ENCODE results near the gene RALB.

Gene RALB

DNA sequence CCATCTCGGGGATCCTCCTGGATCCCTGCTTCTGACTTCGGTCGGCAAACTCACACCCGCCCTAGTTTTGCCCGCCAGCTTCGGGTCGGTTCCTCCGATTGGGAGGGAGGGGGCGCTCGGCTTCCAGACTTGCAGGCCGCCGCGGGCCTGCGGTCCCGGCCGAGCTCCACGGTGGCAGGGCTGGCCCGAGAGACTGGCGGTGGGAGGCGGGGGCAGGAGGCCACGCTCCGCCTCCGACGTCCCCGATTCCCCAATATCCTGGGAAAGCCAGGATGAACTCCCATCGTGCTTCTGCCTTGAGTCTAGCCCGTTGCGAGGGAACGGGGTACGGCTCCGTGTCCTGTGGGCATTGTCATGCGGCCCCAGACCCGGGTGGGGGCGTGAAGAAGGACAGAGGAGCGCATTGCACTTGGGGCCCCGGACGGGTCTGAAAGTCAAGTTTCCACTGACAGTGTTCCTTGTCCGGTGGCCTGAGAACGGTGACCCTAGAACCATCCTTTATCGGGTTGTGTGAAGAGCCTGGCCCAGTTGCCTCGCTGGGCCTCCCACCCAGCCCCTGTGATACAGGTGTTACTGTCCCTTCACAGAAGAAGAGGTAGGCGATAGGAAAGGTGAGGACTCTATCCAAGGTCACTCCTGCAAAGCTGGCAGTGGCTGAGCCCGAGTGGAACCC lies 90.9 kb downstream of the RALB start:
- in situ Hi-C loops (cut with HindIII; ENCODE audit: low pct_unique_long_range_greater_than_20kb, low sequenced_read_pairs): no loop called here
- TF ChIP-seq JUND (IDR thresholded peaks at IDR 0.05; ENCODE audit: low read depth): no peak
- DNase-seq (ENCODE audit: low read depth in 1 of 2, low spot score in 1 of 2): peak; percentile 67 to 89

Data from T47D (cell line).